GM10266 (cell line): ENCODE data around the gene STARD4.

ENCODE experiments used
- DNase-seq: peaks from one replicate; pipeline ENCODE4 v3.0.0; 2012; ENCODE audit errors: extremely low spot score
- CTCF ChIP-seq: IDR thresholded peaks from 2 replicates; pipeline ENCODE4 v1.5.1; 2012; ENCODE audit warnings: mild to moderate bottlenecking, low read depth; ENCODE audit not compliant: control insufficient read depth, insufficient read depth; ENCODE audit errors: missing control alignments

Gene STARD4

GRCh38 chr5:111478266-111478665 lies 34.1 kb downstream of the STARD4 start:
- DNase-seq: no peak
- TF ChIP-seq CTCF: no peak

- no peak for TF ChIP-seq CTCF
- DNase-seq: no peak
Observed at GRCh38 chr5:111472579-111472978, 39.8 kb downstream of the STARD4 start.

GRCh38 chr5:111472096-111472495 lies 40.2 kb downstream of the STARD4 start:
- DNase-seq: no peak

GRCh38 chr5:111469903-111470302 lies 42.4 kb downstream of the STARD4 start:
- DNase-seq: no peak
- no peak for TF ChIP-seq CTCF

More at GRCh38 chr5:111472096-111472495, 40.2 kb downstream of the STARD4 start:
- no peak for TF ChIP-seq CTCF

GRCh38 chr5:111469293-111469896 lies 42.9 kb downstream of the STARD4 start:
- DNase-seq: no peak
- TF ChIP-seq CTCF: no peak

- no peak for TF ChIP-seq CTCF
- DNase-seq: no peak
Observed at GRCh38 chr5:111463311-111463710, 49.0 kb downstream of the STARD4 start.

GRCh38 chr5:111461934-111462333 lies 50.4 kb downstream of the STARD4 start:
- DNase-seq: no peak

More at GRCh38 chr5:111461934-111462333, 50.4 kb downstream of the STARD4 start:
- TF ChIP-seq CTCF: no peak
